HG03469 (cell line): Measurements from ENCODE around the gene ATP6V1D.
"Not testable (repeated sequence)": the region's sequence is repeated elsewhere in the genome, so short reads cannot be mapped to it uniquely, and the experiment has no call there.

Experiments
- ATAC-seq: cut with Tn5 transposase; IDR thresholded peaks from one replicate; pipeline ENCODE4 v1.9.1; 2021; ENCODE audit warnings: mild to moderate bottlenecking, moderate library complexity, moderate number of reproducible peaks; ENCODE audit not compliant: unreplicated experiment

ATP6V1D gene

GRCh38 chr14:67359775-67360469, at the start of gene ATP6V1D, which contains the start of gene EIF2S1:
Gene ATP6V1D (minus strand): TSS chr14:67359804. CDS start chr14:67359698, 106 bp downstream.
Gene EIF2S1 (plus strand): TSS chr14:67360328. CDS start chr14:67364768, 4,440 bp downstream.
- ATAC-seq = peak; percentile 77

- ATAC-seq = not testable (repeated sequence)
Observed at GRCh38 chr14:67408122-67408801, 48.7 kb upstream of the ATP6V1D start.

- no peak for ATAC-seq
Observed at GRCh38 chr14:67405771-67406170, 46.2 kb upstream of the ATP6V1D start.

GRCh38 chr14:67400434-67400833, 40.8 kb upstream of the ATP6V1D start:
- ATAC-seq = no peak

- ATAC-seq = no peak
Observed at GRCh38 chr14:67397536-67397935, 37.9 kb upstream of the ATP6V1D start.

- no peak for ATAC-seq
Observed at GRCh38 chr14:67396381-67396970, 36.9 kb upstream of the ATP6V1D start.

GRCh38 chr14:67395876-67396189, 36.2 kb upstream of the ATP6V1D start:
- no peak for ATAC-seq

GRCh38 chr14:67395086-67395875, 35.7 kb upstream of the ATP6V1D start:
- ATAC-seq = no peak

- ATAC-seq = no peak
Observed at GRCh38 chr14:67393689-67394088, 34.1 kb upstream of the ATP6V1D start.

GRCh38 chr14:67392800-67393199, 33.2 kb upstream of the ATP6V1D start:
- no peak for ATAC-seq

- no peak for ATAC-seq
Observed at GRCh38 chr14:67392123-67392522, 32.5 kb upstream of the ATP6V1D start.

GRCh38 chr14:67391268-67391667, 31.7 kb upstream of the ATP6V1D start:
- ATAC-seq = no peak

- no peak for ATAC-seq
Observed at GRCh38 chr14:67389811-67390534, 30.4 kb upstream of the ATP6V1D start.

- no peak for ATAC-seq
Observed at GRCh38 chr14:67389275-67389674, 29.7 kb upstream of the ATP6V1D start.

- no peak for ATAC-seq
Observed at GRCh38 chr14:67387195-67387594, 27.6 kb upstream of the ATP6V1D start.

GRCh38 chr14:67385618-67386017, 26.0 kb upstream of the ATP6V1D start:
- no peak for ATAC-seq

GRCh38 chr14:67385120-67385519, 25.5 kb upstream of the ATP6V1D start:
- ATAC-seq = no peak

- ATAC-seq = no peak
Observed at GRCh38 chr14:67377916-67378315, 18.3 kb upstream of the ATP6V1D start.

- no peak for ATAC-seq
Observed at GRCh38 chr14:67373347-67373746, 13.7 kb upstream of the ATP6V1D start.

GRCh38 chr14:67372833-67373232, 13.2 kb upstream of the ATP6V1D start:
- ATAC-seq = no peak
